CD14-positive monocyte (primary cell): Measurements from ENCODE around the gene CCDC167. TPM values are rescaled to one million over a fixed set of nuclear protein-coding genes. Genes with fewer than 3 reads are reported as not detected.

ENCODE experiments used
- DNase-seq, 3 donors: peaks; one replicate each; pipeline ENCODE4 v3.0.0-alpha.2; 2011 to 2022
- H2AFZ ChIP-seq: 2 replicates; pipeline ENCODE4 v1.6.0; 2012; ENCODE audit warnings: mild to moderate bottlenecking, low read depth, low read length, inconsistent platforms; ENCODE audit not compliant: insufficient read depth, poor library complexity, severe bottlenecking
- H3K27ac ChIP-seq, 2 donors: 1 replicate in 1 of 2; 2 replicates in 1 of 2; pipeline ENCODE4 v1.5.1; 2012 to 2013; ENCODE audit warnings: low read length in 2 of 2, control low read depth in 1 of 2, inconsistent platforms in 1 of 2, low read depth in 1 of 2, mild to moderate bottlenecking in 1 of 2
- H3K27me3 ChIP-seq, 2 donors: one replicate each; pipeline versions ENCODE4 v1.6.0 to v1.6.1; 2011 to 2013; ENCODE audit warnings: low read length in 2 of 2; ENCODE audit not compliant: control insufficient read depth in 2 of 2, insufficient read depth in 2 of 2
- H3K36me3 ChIP-seq, 2 donors: replicated peaks in 1 of 2; 1 replicate in 1 of 2; 2 replicates in 1 of 2; pipeline versions ENCODE4 v1.5.1 to v1.6.1; 2012 to 2013; ENCODE audit warnings: low read length in 2 of 2, control low read depth in 1 of 2, inconsistent platforms in 1 of 2, mild to moderate bottlenecking in 1 of 2; ENCODE audit not compliant: insufficient read depth in 2 of 2, control insufficient read depth in 1 of 2
- H3K4me1 ChIP-seq, 2 donors: 1 replicate in 1 of 2; 2 replicates in 1 of 2; pipeline versions ENCODE4 v1.5.1 to v1.6.1; 2012 to 2013; ENCODE audit warnings: low read length in 2 of 2, control low read depth in 1 of 2, inconsistent platforms in 1 of 2, mild to moderate bottlenecking in 1 of 2, moderate library complexity in 1 of 2; ENCODE audit not compliant: insufficient read depth in 2 of 2, control insufficient read depth in 1 of 2
- H3K4me2 ChIP-seq: replicated peaks from 2 replicates; pipeline ENCODE3; 2012; ENCODE audit warnings: low read length, moderate library complexity, mild to moderate bottlenecking; ENCODE audit not compliant: poor library complexity, severe bottlenecking; ENCODE audit errors: extremely low read depth
- H3K4me3 ChIP-seq, 3 experiments: fragments of 200-600 bp in 1 of 3; sonication (generic) in 1 of 3; replicated peaks in 1 of 3; 1 replicate in 2 of 3; 2 replicates in 1 of 3; pipeline ENCODE4 v1.5.1; 2011 to 2013; ENCODE audit warnings: low read length in 3 of 3, mild to moderate bottlenecking in 3 of 3, control low read depth in 2 of 3, low read depth in 2 of 3, inconsistent platforms in 1 of 3, moderate library complexity in 1 of 3
- H3K79me2 ChIP-seq: 2 replicates; pipeline ENCODE4 v1.6.0; 2012; ENCODE audit warnings: mild to moderate bottlenecking, control low read depth, inconsistent platforms, low read length, moderate library complexity; ENCODE audit not compliant: insufficient read depth
- H3K9ac ChIP-seq: 2 replicates; pipeline ENCODE4 v1.6.0; 2017; ENCODE audit warnings: low read length, mild to moderate bottlenecking; ENCODE audit not compliant: insufficient read depth, poor library complexity, severe bottlenecking
- H3K9me3 ChIP-seq, 2 donors: replicated peaks in 1 of 2; 1 replicate in 1 of 2; 2 replicates in 1 of 2; pipeline versions ENCODE4 v1.5.1 to v1.6.1; 2012 to 2013; ENCODE audit warnings: low read length in 2 of 2, control low read depth in 1 of 2; ENCODE audit not compliant: control insufficient read depth in 1 of 2, insufficient read depth in 1 of 2
- H4K20me1 ChIP-seq: 2 replicates; pipeline ENCODE4 v1.6.0; 2012; ENCODE audit warnings: mild to moderate bottlenecking, low read length, control low read depth, moderate library complexity; ENCODE audit not compliant: insufficient read depth
- H3K27ac Mint-ChIP-seq, 7 donors: one replicate each; pipeline ENCODE4 v1.8.0; 2020; ENCODE audit warnings: mild to moderate bottlenecking in 7 of 7, mixed read lengths in 7 of 7, moderate library complexity in 6 of 7, inconsistent platforms in 2 of 7
- H3K27me3 Mint-ChIP-seq, 3 donors: one replicate each; pipeline ENCODE4 v1.8.0; 2021 to 2022; ENCODE audit warnings: low read depth in 3 of 3, mild to moderate bottlenecking in 3 of 3, mixed read lengths in 3 of 3, moderate library complexity in 3 of 3, inconsistent platforms in 1 of 3
- H3K36me3 Mint-ChIP-seq, 2 donors: one replicate each; pipeline ENCODE4 v1.8.0; 2020; ENCODE audit warnings: mixed read lengths in 2 of 2, inconsistent platforms in 1 of 2, mild to moderate bottlenecking in 1 of 2
- H3K4me1 Mint-ChIP-seq: one replicate; pipeline ENCODE4 v1.8.0; 2020; ENCODE audit warnings: mild to moderate bottlenecking, mixed read lengths
- H3K4me3 Mint-ChIP-seq, 2 donors: one replicate each; pipeline ENCODE4 v1.8.0; 2020; ENCODE audit warnings: mild to moderate bottlenecking in 2 of 2, mixed read lengths in 2 of 2, moderate library complexity in 1 of 2
- H3K9me3 Mint-ChIP-seq, 7 donors: one replicate each; pipeline ENCODE4 v1.8.0; 2020 to 2022; ENCODE audit warnings: mixed read lengths in 7 of 7, mild to moderate bottlenecking in 6 of 7, moderate library complexity in 6 of 7, inconsistent platforms in 2 of 7
- WGBS: methylation state at CpG from one replicate; pipeline ENCODE4 v1.1.5; 2013; ENCODE audit warnings: missing lambda C conversion rate; ENCODE audit not compliant: insufficient coverage; 5-methylcytosine and 5-hydroxymethylcytosine counted together
- intact Hi-C, 2 donors: fragments of 100-400 bp; cut with micrococcal nuclease; formaldehyde crosslinking; loops; one replicate each; pipeline versions ENCODE4 v1.15.0 to v1.15.1; 2023
- polyA plus RNA-seq, 3 donors: library from polyadenylated mRNA; depleted of rRNA in 1 of 3; unstranded in 2 of 3; stranded (reverse) in 1 of 3; fragments of 300-500 nt in 2 of 3; fragments of >200 nt in 1 of 3; fragmentation: Illumina TruSeq in 2 of 3; gene quantifications; 1 replicate in 2 of 3; 2 replicates in 1 of 3; pipeline ENCODE4 v1.2.3, GENCODE V29; 2012 to 2021
- TF ChIP-seq, protein P1 (sequence below): fragments of 200-600 bp; IDR thresholded peaks from one replicate; pipeline ENCODE4 v1.8.0; 2022; ENCODE audit warnings: antibody characterized with exemption, mild to moderate bottlenecking

CCDC167 gene
- polyA plus RNA-seq, 3 donors, result 12.5 to 22.9 (median 20.7) TPM

DNA sequence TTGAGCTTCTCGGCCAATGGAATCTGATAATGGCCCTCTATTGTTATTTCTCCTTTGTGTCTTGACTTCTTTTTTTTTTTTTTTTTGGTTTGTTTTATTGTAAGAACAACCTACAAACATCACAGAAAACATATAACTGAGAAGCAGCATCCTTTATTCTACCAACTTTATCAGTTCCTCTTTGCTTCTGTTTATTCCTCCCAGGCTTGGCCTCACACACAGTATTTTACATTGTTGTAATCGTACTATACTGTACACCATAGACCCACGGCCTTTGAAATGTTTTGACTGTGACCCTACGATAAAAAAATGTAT lies 558 bp upstream of the CCDC167 start:
- no peak overlapping the region for H3K9ac ChIP-seq
- WGBS, result no CpG with 5 or more reads among the region's 4 CpGs
- Mint-ChIP-seq H3K27me3 (peaks cover 5 to 11% (median 5%) of the 10 kb centered on the region in 3 donors), H3K4me3 (peak overlapping the region; percentile 99 to 100), H3K27ac (peak overlapping the region in 4 of 7 donors; percentile 19 to 97 (median 91)), H3K4me1 (peaks cover 40% of the 10 kb centered on the region), H3K9me3 (no peaks in the 10 kb centered on the region), H3K36me3 (no peaks in the 10 kb centered on the region)
- H3K27me3 ChIP-seq, result no peaks in the 10 kb centered on the region
- H2AFZ ChIP-seq, result peak overlapping the region; percentile 98
- no peaks in the 10 kb centered on the region for H4K20me1 ChIP-seq
- peak overlapping the region in 2 of 3 experiments; percentile 65 to 96 for H3K4me3 ChIP-seq
- peak overlapping the region; percentile 91 for H3K4me2 ChIP-seq
- intact Hi-C loops, result loop anchor here in 1 of 2 donors (5.0 kb wide), 1 partner anchor 68 kb away; the partner anchor contains the start of gene CMTR1
- H3K27ac ChIP-seq, result peak overlapping the region in 1 of 2 donors; percentile 80
- H3K4me1 ChIP-seq, result peaks cover 10 to 36% of the 10 kb centered on the region in 2 donors
- H3K36me3 ChIP-seq, result no peaks in the 10 kb centered on the region
- no peaks in the 10 kb centered on the region for H3K9me3 ChIP-seq
- DNase-seq, result no peak
- no peaks in the 10 kb centered on the region for H3K79me2 ChIP-seq
- TF ChIP-seq, protein P1, sequence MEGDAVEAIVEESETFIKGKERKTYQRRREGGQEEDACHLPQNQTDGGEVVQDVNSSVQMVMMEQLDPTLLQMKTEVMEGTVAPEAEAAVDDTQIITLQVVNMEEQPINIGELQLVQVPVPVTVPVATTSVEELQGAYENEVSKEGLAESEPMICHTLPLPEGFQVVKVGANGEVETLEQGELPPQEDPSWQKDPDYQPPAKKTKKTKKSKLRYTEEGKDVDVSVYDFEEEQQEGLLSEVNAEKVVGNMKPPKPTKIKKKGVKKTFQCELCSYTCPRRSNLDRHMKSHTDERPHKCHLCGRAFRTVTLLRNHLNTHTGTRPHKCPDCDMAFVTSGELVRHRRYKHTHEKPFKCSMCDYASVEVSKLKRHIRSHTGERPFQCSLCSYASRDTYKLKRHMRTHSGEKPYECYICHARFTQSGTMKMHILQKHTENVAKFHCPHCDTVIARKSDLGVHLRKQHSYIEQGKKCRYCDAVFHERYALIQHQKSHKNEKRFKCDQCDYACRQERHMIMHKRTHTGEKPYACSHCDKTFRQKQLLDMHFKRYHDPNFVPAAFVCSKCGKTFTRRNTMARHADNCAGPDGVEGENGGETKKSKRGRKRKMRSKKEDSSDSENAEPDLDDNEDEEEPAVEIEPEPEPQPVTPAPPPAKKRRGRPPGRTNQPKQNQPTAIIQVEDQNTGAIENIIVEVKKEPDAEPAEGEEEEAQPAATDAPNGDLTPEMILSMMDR, result no peak

DNA sequence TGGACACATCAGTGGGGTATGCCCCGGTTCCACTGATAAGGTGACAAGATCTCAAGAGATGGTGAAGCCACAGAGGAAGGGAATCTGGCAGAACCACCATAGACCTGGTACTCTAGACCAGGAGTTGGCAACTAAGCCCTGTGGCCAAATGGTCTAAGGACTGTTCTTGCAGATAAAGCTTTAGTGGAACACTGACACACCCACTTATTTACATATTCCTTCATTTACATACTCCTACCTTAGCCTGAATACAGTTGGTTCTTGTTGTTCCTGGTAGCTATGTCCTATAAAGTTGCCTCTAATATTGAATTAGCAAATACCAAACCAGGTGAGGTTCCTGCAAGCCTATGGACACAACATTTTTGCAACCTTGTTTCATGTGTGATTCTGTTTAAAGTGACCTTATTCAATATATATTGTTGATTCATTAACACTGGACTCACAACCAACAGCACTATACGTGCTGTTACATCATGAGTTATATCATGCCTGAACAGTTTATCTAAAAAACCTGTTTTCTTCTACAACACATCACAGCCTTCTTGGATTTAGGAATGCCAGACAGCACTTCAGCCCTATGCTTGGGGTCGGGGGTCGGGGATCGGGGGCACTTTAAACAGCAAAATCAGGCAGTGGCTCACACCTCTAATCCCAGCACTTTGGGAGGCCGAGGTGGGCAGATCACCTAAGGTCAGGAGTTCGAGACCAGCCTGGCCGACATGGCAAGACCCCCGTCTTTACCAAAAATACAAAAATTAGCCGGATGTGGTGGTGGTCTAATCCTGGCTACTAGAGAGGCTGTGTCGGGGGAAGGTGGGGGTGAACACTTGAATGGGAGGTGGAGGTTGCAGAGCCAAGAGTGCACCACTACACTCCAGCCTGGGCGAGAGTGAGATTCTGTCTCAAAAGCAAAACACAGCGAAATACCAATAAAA lies 2.5 kb downstream of the CCDC167 start:
- TF ChIP-seq, protein P1, result no peak
- WGBS, result 100% methylated on average over 5 of the region's 13 CpGs
- Histone ChIP-seq H2AFZ (no peak overlapping the region), H3K4me3 (no peak overlapping the region), H3K9ac (no peak overlapping the region), H4K20me1 (no peaks in the 10 kb centered on the region), H3K27ac (no peak overlapping the region), H3K36me3 (no peaks in the 10 kb centered on the region), H3K79me2 (no peaks in the 10 kb centered on the region), H3K4me1 (peaks cover 7 to 19% of the 10 kb centered on the region in 2 donors), H3K4me2 (no peak overlapping the region), H3K9me3 (no peaks in the 10 kb centered on the region), H3K27me3 (no peaks in the 10 kb centered on the region)
- no peak for DNase-seq
- Mint-ChIP-seq H3K27me3 (peaks cover 0 to 3% (median 1%) of the 10 kb centered on the region in 3 donors), H3K36me3 (peaks cover 0 to 4% of the 10 kb centered on the region in 2 donors), H3K27ac (no peak overlapping the region), H3K4me1 (peaks cover 23% of the 10 kb centered on the region), H3K4me3 (no peak overlapping the region), H3K9me3 (no peaks in the 10 kb centered on the region)
- intact Hi-C loops, result no loop called here
